Trophoblast cell (in vitro differentiated cells and primary cell): ENCODE results near the gene POR.

Source experiments
- DNase-seq, 2 donors: peaks; one replicate each; pipeline ENCODE4 v3.0.0-alpha.2; 2016
- H2AFZ ChIP-seq: 2 replicates; pipeline ENCODE4 v1.6.1; 2013; ENCODE audit warnings: low read length, moderate library complexity, mild to moderate bottlenecking; ENCODE audit not compliant: insufficient read depth, poor library complexity
- H2AK5ac ChIP-seq: 2 replicates; pipeline ENCODE4 v1.6.1; 2013; ENCODE audit warnings: mild to moderate bottlenecking, low read length
- H2BK120ac ChIP-seq: 2 replicates; pipeline ENCODE4 v1.6.1; 2013; ENCODE audit warnings: low read length, mild to moderate bottlenecking, moderate library complexity; ENCODE audit not compliant: insufficient read depth, poor library complexity
- H2BK12ac ChIP-seq: 2 replicates; pipeline ENCODE4 v1.6.1; 2013; ENCODE audit warnings: mild to moderate bottlenecking, low read length, moderate library complexity
- H2BK5ac ChIP-seq: 2 replicates; pipeline ENCODE4 v1.6.1; 2013; ENCODE audit warnings: low read length, low read depth, moderate library complexity, mild to moderate bottlenecking; ENCODE audit not compliant: poor library complexity
- H3K14ac ChIP-seq: 2 replicates; pipeline ENCODE4 v1.6.1; 2013; ENCODE audit warnings: mild to moderate bottlenecking, low read length
- H3K18ac ChIP-seq: 2 replicates; pipeline ENCODE4 v1.6.1; 2013; ENCODE audit warnings: mild to moderate bottlenecking, low read length
- H3K23ac ChIP-seq: 2 replicates; pipeline ENCODE4 v1.6.1; 2013; ENCODE audit warnings: low read length
- H3K27ac ChIP-seq: 2 replicates; pipeline ENCODE4 v1.5.1; 2013; ENCODE audit warnings: low read depth, mild to moderate bottlenecking, inconsistent platforms, low read length, moderate library complexity
- H3K27me3 ChIP-seq: 2 replicates; pipeline ENCODE4 v1.6.1; 2013; ENCODE audit warnings: inconsistent platforms, mild to moderate bottlenecking, low read length, moderate library complexity; ENCODE audit not compliant: insufficient read depth
- H3K36me3 ChIP-seq, 2 experiments: 1 replicate in 1 of 2; 2 replicates in 1 of 2; pipeline ENCODE4 v1.6.1; 2013; ENCODE audit warnings: low read length in 2 of 2, mild to moderate bottlenecking in 2 of 2, moderate library complexity in 1 of 2; ENCODE audit not compliant: insufficient read depth in 2 of 2, control insufficient read depth in 1 of 2
- H3K4ac ChIP-seq: 2 replicates; pipeline ENCODE4 v1.6.1; 2013; ENCODE audit warnings: low read depth, mild to moderate bottlenecking, low read length, moderate library complexity
- H3K4me1 ChIP-seq, 2 experiments: 1 replicate in 1 of 2; 2 replicates in 1 of 2; pipeline ENCODE4 v1.6.1; 2013; ENCODE audit warnings: low read length in 2 of 2, mild to moderate bottlenecking in 2 of 2, moderate library complexity in 1 of 2; ENCODE audit not compliant: insufficient read depth in 2 of 2, control insufficient read depth in 1 of 2
- H3K4me2 ChIP-seq: 2 replicates; pipeline ENCODE4 v1.6.1; 2013; ENCODE audit warnings: inconsistent platforms, mild to moderate bottlenecking, low read length, moderate library complexity
- H3K4me3 ChIP-seq: 2 replicates; pipeline ENCODE4 v1.5.1; 2013; ENCODE audit warnings: mild to moderate bottlenecking, low read depth, low read length, inconsistent platforms
- H3K79me1 ChIP-seq: one replicate; pipeline ENCODE4 v1.6.1; 2013; ENCODE audit warnings: low read length
- H3K79me2 ChIP-seq: 2 replicates; pipeline ENCODE4 v1.6.1; 2013; ENCODE audit warnings: low read length, mild to moderate bottlenecking; ENCODE audit not compliant: control insufficient read depth, insufficient read depth, poor library complexity
- H3K9ac ChIP-seq: 2 replicates; pipeline ENCODE4 v1.6.1; 2013; ENCODE audit warnings: mild to moderate bottlenecking, low read length
- H3K9me3 ChIP-seq: 2 replicates; pipeline ENCODE4 v1.6.1; 2013; ENCODE audit warnings: low read depth, mild to moderate bottlenecking, control low read depth, inconsistent platforms, low read length; ENCODE audit not compliant: insufficient read depth
- H4K12ac ChIP-seq: 2 replicates; pipeline ENCODE4 v1.6.1; 2013; ENCODE audit warnings: low read depth, mild to moderate bottlenecking, low read length, moderate library complexity
- H4K8ac ChIP-seq: 2 replicates; pipeline ENCODE4 v1.6.1; 2013; ENCODE audit warnings: low read depth, mild to moderate bottlenecking, low read length, moderate library complexity
- H4K91ac ChIP-seq: one replicate; pipeline ENCODE4 v1.6.1; 2013; ENCODE audit warnings: low read depth, mild to moderate bottlenecking, low read length, moderate library complexity
- WGBS: extraction: QIAGEN DNeasy Blood & Tissue Kit; methylation state at CpG from one replicate; pipeline ENCODE4 v1.1.7; 2013; ENCODE audit warnings: missing lambda C conversion rate; ENCODE audit not compliant: insufficient read length, insufficient coverage; ENCODE audit errors: extremely low coverage; 5-methylcytosine and 5-hydroxymethylcytosine counted together

The POR gene

GRCh38 chr7:75980430-75981202 lies 65.7 kb downstream of the POR start:
- no peak overlapping the region for H4K91ac ChIP-seq
- H2BK5ac ChIP-seq = no peak overlapping the region
- WGBS = no CpG with 5 or more reads among the region's 29 CpGs
- H2BK120ac ChIP-seq = no peak overlapping the region
- no peaks in the 10 kb centered on the region for H3K79me1 ChIP-seq
- H3K9ac ChIP-seq = no peak overlapping the region
- H4K12ac ChIP-seq = no peak overlapping the region
- H3K36me3 ChIP-seq = peaks cover 63% of the 10 kb centered on the region in 2 experiments
- H3K27me3 ChIP-seq = no peaks in the 10 kb centered on the region
- H3K79me2 ChIP-seq = no peaks in the 10 kb centered on the region
- H2AK5ac ChIP-seq = no peak overlapping the region
- no peak overlapping the region for H2AFZ ChIP-seq
- DNase-seq = no peak
- no peak overlapping the region for H3K4me2 ChIP-seq
- no peaks in the 10 kb centered on the region for H3K9me3 ChIP-seq
- H3K4ac ChIP-seq = no peak overlapping the region
- no peak overlapping the region for H2BK12ac ChIP-seq
- H3K27ac ChIP-seq = no peak overlapping the region
- no peak overlapping the region for H3K23ac ChIP-seq
- H3K4me3 ChIP-seq = no peak overlapping the region
- H3K18ac ChIP-seq = no peak overlapping the region
- H4K8ac ChIP-seq = no peak overlapping the region
- H3K4me1 ChIP-seq = no peaks in the 10 kb centered on the region
- no peak overlapping the region for H3K14ac ChIP-seq

DNA sequence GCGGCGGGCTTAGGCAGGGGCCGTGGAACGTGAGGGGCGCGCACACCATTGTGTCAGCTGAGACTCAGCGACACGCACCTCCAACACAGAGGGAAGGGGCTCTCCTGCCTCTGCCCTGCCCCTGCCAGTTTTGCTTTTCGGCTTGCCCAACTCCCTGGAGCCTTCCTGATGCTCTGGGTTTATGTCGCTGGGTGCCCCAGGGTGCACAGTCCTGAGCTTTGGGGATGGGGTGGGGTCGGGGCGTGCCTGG lies 66.2 kb downstream of the POR start:
- no peak overlapping the region for H4K12ac ChIP-seq
- H3K14ac ChIP-seq = no peak overlapping the region
- H3K9ac ChIP-seq = no peak overlapping the region
- H2BK12ac ChIP-seq = no peak overlapping the region
- DNase-seq = no peak
- H3K18ac ChIP-seq = no peak overlapping the region
- H3K36me3 ChIP-seq = peaks cover 68% of the 10 kb centered on the region in 2 experiments
- H2BK120ac ChIP-seq = no peak overlapping the region
- H2AK5ac ChIP-seq = no peak overlapping the region
- H4K91ac ChIP-seq = no peak overlapping the region
- H3K9me3 ChIP-seq = peaks cover 4% of the 10 kb centered on the region
- H4K8ac ChIP-seq = no peak overlapping the region
- H3K23ac ChIP-seq = no peak overlapping the region
- no peak overlapping the region for H2BK5ac ChIP-seq
- no peak overlapping the region for H3K4me3 ChIP-seq
- H3K27me3 ChIP-seq = no peaks in the 10 kb centered on the region
- H3K79me1 ChIP-seq = no peaks in the 10 kb centered on the region
- H2AFZ ChIP-seq = no peak overlapping the region
- no peak overlapping the region for H3K4ac ChIP-seq
- no peaks in the 10 kb centered on the region for H3K79me2 ChIP-seq
- no peak overlapping the region for H3K4me2 ChIP-seq
- WGBS = no CpG with 5 or more reads among the region's 12 CpGs
- no peaks in the 10 kb centered on the region for H3K4me1 ChIP-seq
- H3K27ac ChIP-seq = no peak overlapping the region

DNA sequence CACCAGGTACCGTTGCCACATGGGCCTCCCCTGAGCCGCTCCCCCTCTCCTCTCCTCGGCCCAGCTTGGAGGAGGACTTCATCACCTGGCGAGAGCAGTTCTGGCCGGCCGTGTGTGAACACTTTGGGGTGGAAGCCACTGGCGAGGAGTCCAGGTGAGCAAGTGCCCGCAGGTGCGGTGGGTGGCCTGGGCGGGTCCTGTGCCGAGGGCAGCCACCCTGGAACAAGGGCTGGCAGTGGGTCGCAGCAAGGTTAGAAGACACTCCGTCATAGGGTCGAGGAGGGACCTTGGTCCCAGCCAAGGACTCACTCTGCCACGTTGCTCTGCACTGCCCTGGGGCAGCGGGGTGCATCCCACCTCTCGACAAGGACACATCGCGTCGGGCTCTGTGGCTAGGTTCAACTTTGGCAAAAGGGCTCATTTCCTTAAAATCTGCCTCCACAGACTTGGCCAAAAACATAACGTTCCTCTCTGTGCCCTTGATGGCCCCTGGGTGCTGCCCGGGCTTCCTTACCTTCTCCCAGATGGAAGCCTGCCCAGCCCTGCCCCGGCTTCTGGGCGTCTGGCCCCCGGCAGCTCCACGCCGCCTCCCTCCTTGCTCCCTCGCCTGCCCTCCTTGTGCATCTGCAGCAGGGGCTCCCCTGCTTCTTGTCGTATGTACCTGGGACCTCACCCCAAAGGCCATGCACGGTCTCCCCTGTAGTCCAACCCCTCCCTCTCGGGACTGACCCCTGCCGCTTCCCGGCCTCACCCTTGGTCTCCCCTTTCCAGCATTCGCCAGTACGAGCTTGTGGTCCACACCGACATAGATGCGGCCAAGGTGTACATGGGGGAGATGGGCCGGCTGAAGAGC lies 66.7 kb downstream of the POR start:
- H2AK5ac ChIP-seq = no peak overlapping the region
- H2AFZ ChIP-seq = no peak overlapping the region
- no peak overlapping the region for H4K91ac ChIP-seq
- H4K12ac ChIP-seq = no peak overlapping the region
- no peak overlapping the region for H2BK120ac ChIP-seq
- no peak overlapping the region for H3K23ac ChIP-seq
- no peak overlapping the region for H3K4me3 ChIP-seq
- H3K9me3 ChIP-seq = peaks cover 5% of the 10 kb centered on the region
- H4K8ac ChIP-seq = no peak overlapping the region
- no peak overlapping the region for H2BK5ac ChIP-seq
- H3K4me1 ChIP-seq = no peaks in the 10 kb centered on the region
- H3K4ac ChIP-seq = no peak overlapping the region
- H3K14ac ChIP-seq = no peak overlapping the region
- peaks cover 73 to 74% of the 10 kb centered on the region in 2 experiments for H3K36me3 ChIP-seq
- WGBS = no CpG with 5 or more reads among the region's 38 CpGs
- no peak for DNase-seq
- H3K27ac ChIP-seq = no peak overlapping the region
- H3K79me1 ChIP-seq = no peaks in the 10 kb centered on the region
- no peaks in the 10 kb centered on the region for H3K79me2 ChIP-seq
- no peak overlapping the region for H3K9ac ChIP-seq
- H2BK12ac ChIP-seq = no peak overlapping the region
- H3K4me2 ChIP-seq = no peak overlapping the region
- H3K27me3 ChIP-seq = no peaks in the 10 kb centered on the region
- H3K18ac ChIP-seq = no peak overlapping the region

- WGBS = no CpG with 5 or more reads among the region's 22 CpGs
- Histone ChIP-seq H2BK5ac (no peak overlapping the region), H4K12ac (no peak overlapping the region), H3K4me2 (no peak overlapping the region), H3K79me2 (no peaks in the 10 kb centered on the region), H2BK12ac (no peak overlapping the region), H3K9ac (no peak overlapping the region), H3K27ac (no peak overlapping the region), H3K14ac (no peak overlapping the region), H2AK5ac (no peak overlapping the region), H2BK120ac (no peak overlapping the region), H3K27me3 (no peaks in the 10 kb centered on the region), H3K18ac (no peak overlapping the region), H3K36me3 (peaks cover 79% of the 10 kb centered on the region in 2 experiments), H3K9me3 (peaks cover 5% of the 10 kb centered on the region), H3K23ac (no peak overlapping the region), H3K79me1 (no peaks in the 10 kb centered on the region), H4K8ac (no peak overlapping the region), H2AFZ (no peak overlapping the region), H3K4me3 (no peak overlapping the region), H3K4me1 (no peaks in the 10 kb centered on the region), H4K91ac (no peak overlapping the region), H3K4ac (no peak overlapping the region)
- DNase-seq = no peak
Measured at GRCh38 chr7:75982306-75983064, 67.5 kb downstream of the POR start.
